Mesenchymal stem cell (in vitro differentiated cells and primary cell): ENCODE measurements around the gene STON1. TPM values are rescaled to one million over a fixed set of nuclear protein-coding genes. Genes with fewer than 3 reads are reported as not detected.

ENCODE experiments used
- small RNA-seq: library from polyadenylated mRNA; stranded (forward); fragments of <200 nt; extraction: miRNeasy Mini kit (QIAGEN cat#:217004); gene quantifications from one replicate; pipeline ENCODE3, GENCODE V24; 2013; ENCODE audit warnings: low read depth

The STON1 gene

Small RNA genes lying within 50 kb of the gene (small RNA-seq; reads per million reads assigned to genes)
- gene RNU6-282P (not detected), gene TPT1P11 (not detected)
